Measurements from ENCODE around the gene SORL1-AS1.

GRCh38 chr11:121431820-121432526 is 20.8 kb downstream of the SORL1-AS1 start:
- TF ChIP-seq, protein P1, sequence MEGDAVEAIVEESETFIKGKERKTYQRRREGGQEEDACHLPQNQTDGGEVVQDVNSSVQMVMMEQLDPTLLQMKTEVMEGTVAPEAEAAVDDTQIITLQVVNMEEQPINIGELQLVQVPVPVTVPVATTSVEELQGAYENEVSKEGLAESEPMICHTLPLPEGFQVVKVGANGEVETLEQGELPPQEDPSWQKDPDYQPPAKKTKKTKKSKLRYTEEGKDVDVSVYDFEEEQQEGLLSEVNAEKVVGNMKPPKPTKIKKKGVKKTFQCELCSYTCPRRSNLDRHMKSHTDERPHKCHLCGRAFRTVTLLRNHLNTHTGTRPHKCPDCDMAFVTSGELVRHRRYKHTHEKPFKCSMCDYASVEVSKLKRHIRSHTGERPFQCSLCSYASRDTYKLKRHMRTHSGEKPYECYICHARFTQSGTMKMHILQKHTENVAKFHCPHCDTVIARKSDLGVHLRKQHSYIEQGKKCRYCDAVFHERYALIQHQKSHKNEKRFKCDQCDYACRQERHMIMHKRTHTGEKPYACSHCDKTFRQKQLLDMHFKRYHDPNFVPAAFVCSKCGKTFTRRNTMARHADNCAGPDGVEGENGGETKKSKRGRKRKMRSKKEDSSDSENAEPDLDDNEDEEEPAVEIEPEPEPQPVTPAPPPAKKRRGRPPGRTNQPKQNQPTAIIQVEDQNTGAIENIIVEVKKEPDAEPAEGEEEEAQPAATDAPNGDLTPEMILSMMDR (conservative IDR thresholded peaks at IDR 0.05) = no peak
- TF ChIP-seq EZH2 (IDR thresholded peaks at IDR 0.05; ENCODE audit: low read depth) = no peak
